ES-I3 (cell line): ENCODE measurements around the gene FOXO1.

ENCODE experiments used
- H3K36me3 ChIP-seq: 2 replicates; pipeline ENCODE4 v1.6.1; 2013; ENCODE audit warnings: mild to moderate bottlenecking, low read length, control low read depth, moderate library complexity; ENCODE audit not compliant: insufficient read depth
- H3K4me1 ChIP-seq: 2 replicates; pipeline ENCODE4 v1.6.1; 2013; ENCODE audit warnings: mild to moderate bottlenecking, control low read depth, low read length; ENCODE audit not compliant: insufficient read depth
- H3K9ac ChIP-seq: 2 replicates; pipeline ENCODE4 v1.6.1; 2013; ENCODE audit warnings: low read depth, mild to moderate bottlenecking, low read length, moderate library complexity
- H3K9me3 ChIP-seq: 2 replicates; pipeline ENCODE4 v1.6.1; 2013; ENCODE audit warnings: mild to moderate bottlenecking, low read length, moderate library complexity; ENCODE audit not compliant: control insufficient read depth, insufficient read depth

FOXO1 gene

GRCh38 chr13:40506592-40507446 lies 159.6 kb downstream of the FOXO1 start:
- H3K36me3 ChIP-seq: no peaks in the 10 kb centered on the region
- H3K4me1 ChIP-seq: no peaks in the 10 kb centered on the region
- H3K9me3 ChIP-seq: no peaks in the 10 kb centered on the region
- H3K9ac ChIP-seq: no peak overlapping the region
